B cell (primary cell): ENCODE data around the gene UGT1A6. TPM values are rescaled to one million over a fixed set of nuclear protein-coding genes. Genes with fewer than 3 reads are reported as not detected.

Experiments used
- ATAC-seq: fragments of 200-7000 bp; cut with Tn5 transposase; one replicate; pipeline ENCODE4 v1.10.0; 2021; ENCODE audit warnings: low read depth, mild to moderate bottlenecking, moderate number of reproducible peaks, moderate library complexity
- CTCF ChIA-PET: fragments of 350-600 bp; sonication (Branson Sonifier 250); formaldehyde crosslinking; loops from one replicate; lab custom pipeline; 2021; ENCODE audit warnings: antibody characterized with exemption, inconsistent platforms; lab: Charles Lee
- POLR2A ChIA-PET: fragments of 350-600 bp; sonication (Branson Sonifier 250); formaldehyde crosslinking; loops from one replicate; lab custom pipeline; 2021; ENCODE audit warnings: antibody characterized with exemption; lab: Charles Lee
- DNase-seq: peaks from one replicate; pipeline ENCODE4 v3.0.0; 2013
- H2AFZ ChIP-seq: 2 replicates; pipeline ENCODE4 v1.6.1; 2012; ENCODE audit warnings: mild to moderate bottlenecking, low read depth, low read length; ENCODE audit not compliant: insufficient read depth, poor library complexity, severe bottlenecking
- H3K27ac ChIP-seq, 2 donors: 1 replicate in 1 of 2; 2 replicates in 1 of 2; pipeline ENCODE4 v1.5.1; 2012 to 2013; ENCODE audit warnings: low read length in 2 of 2, mild to moderate bottlenecking in 2 of 2, moderate library complexity in 1 of 2
- H3K27me3 ChIP-seq, 4 experiments: fragments of 200-600 bp in 1 of 4; sonication (generic) in 1 of 4; replicated peaks in 1 of 4; 1 replicate in 2 of 4; 2 replicates in 2 of 4; pipeline versions ENCODE4 v1.6.1 to v1.7.0; 2013 to 2016; ENCODE audit warnings: low read length in 3 of 4, mild to moderate bottlenecking in 2 of 4, mixed read lengths in 1 of 4, moderate library complexity in 1 of 4; ENCODE audit not compliant: insufficient read depth in 4 of 4, control insufficient read depth in 3 of 4; ENCODE audit errors: control extremely low read depth in 1 of 4
- H3K36me3 ChIP-seq, 2 experiments: replicated peaks in 1 of 2; 1 replicate in 1 of 2; 2 replicates in 1 of 2; pipeline versions ENCODE4 v1.6.1 to v1.7.1; 2013; ENCODE audit warnings: low read length in 1 of 2; ENCODE audit not compliant: insufficient read depth in 2 of 2, control insufficient read depth in 1 of 2; ENCODE audit errors: control extremely low read depth in 1 of 2, extremely low read depth in 1 of 2
- H3K4me1 ChIP-seq, 2 donors: fragments of 200-600 bp in 1 of 2; sonication (generic) in 1 of 2; 1 replicate in 1 of 2; 2 replicates in 1 of 2; pipeline versions ENCODE4 v1.5.1 to v1.6.1; 2013 to 2017; ENCODE audit warnings: low read length in 2 of 2; ENCODE audit not compliant: control insufficient read depth in 2 of 2, insufficient read depth in 2 of 2
- H3K4me2 ChIP-seq: replicated peaks from 2 replicates; pipeline ENCODE3; 2012; ENCODE audit warnings: mild to moderate bottlenecking, low read depth, low read length; ENCODE audit not compliant: poor library complexity, severe bottlenecking
- H3K4me3 ChIP-seq, 5 experiments: fragments of 200-600 bp in 1 of 5; sonication (generic) in 1 of 5; 1 replicate in 3 of 5; 2 replicates in 2 of 5; pipeline versions ENCODE4 v1.5.1 to v1.7.0; 2011 to 2016; ENCODE audit warnings: low read length in 4 of 5, mild to moderate bottlenecking in 4 of 5, low read depth in 2 of 5, control low read depth in 1 of 5, moderate library complexity in 1 of 5; ENCODE audit not compliant: insufficient read depth in 1 of 5; ENCODE audit errors: control extremely low read depth in 1 of 5, extremely low read depth in 1 of 5
- H3K79me2 ChIP-seq: fragments of 200-600 bp; sonication (generic); one replicate; pipeline ENCODE4 v1.6.0; 2016; ENCODE audit warnings: low read length; ENCODE audit not compliant: control insufficient read depth, insufficient read depth
- H3K9ac ChIP-seq: fragments of 200-600 bp; sonication (generic); 2 replicates; pipeline ENCODE4 v1.6.1; 2017; ENCODE audit warnings: mild to moderate bottlenecking, low read length, moderate library complexity
- H3K9me3 ChIP-seq, 3 donors: one replicate each; pipeline versions ENCODE4 v1.6.1 to v1.7.1; 2013; ENCODE audit warnings: low read length in 2 of 3; ENCODE audit not compliant: control insufficient read depth in 2 of 3, insufficient read depth in 1 of 3; ENCODE audit errors: control extremely low read depth in 1 of 3
- H4K20me1 ChIP-seq: 2 replicates; pipeline ENCODE4 v1.6.0; 2012; ENCODE audit warnings: mild to moderate bottlenecking, low read length; ENCODE audit not compliant: insufficient read depth, control insufficient read depth, poor library complexity, severe bottlenecking
- H3K27ac Mint-ChIP-seq: one replicate; pipeline ENCODE4 v1.8.0; 2021; ENCODE audit warnings: mixed read lengths
- H3K27me3 Mint-ChIP-seq: one replicate; pipeline ENCODE4 v1.8.0; 2021; ENCODE audit warnings: mixed read lengths
- H3K4me1 Mint-ChIP-seq: one replicate; pipeline ENCODE4 v1.8.0; 2021; ENCODE audit warnings: mixed read lengths
- H3K4me3 Mint-ChIP-seq: one replicate; pipeline ENCODE4 v1.8.0; 2021; ENCODE audit warnings: mixed read lengths
- H3K9me3 Mint-ChIP-seq: one replicate; pipeline ENCODE4 v1.8.0; 2022; ENCODE audit warnings: mixed read lengths; ENCODE audit not compliant: insufficient read depth
- EZH2 ChIP-seq: IDR thresholded peaks from 2 replicates; pipeline ENCODE4 v1.6.1; 2012; ENCODE audit warnings: borderline replicate concordance, low read depth, mild to moderate bottlenecking, moderate library complexity, low read length; ENCODE audit not compliant: insufficient read depth, poor library complexity, severe bottlenecking
- WGBS: methylation state at CpG from one replicate; pipeline ENCODE4 v1.1.5; 2013; ENCODE audit warnings: missing lambda C conversion rate; ENCODE audit not compliant: insufficient coverage; 5-methylcytosine and 5-hydroxymethylcytosine counted together
- intact Hi-C: fragments of 100-400 bp; cut with micrococcal nuclease; formaldehyde crosslinking; loops from one replicate; pipeline ENCODE4 v1.10.0; 2022
- polyA plus RNA-seq: library from polyadenylated mRNA; depleted of rRNA; stranded (reverse); fragments of >200 nt; gene quantifications from 2 replicates; pipeline ENCODE4 v1.2.3, GENCODE V29; 2012
- total RNA-seq, 2 donors: library from RNA; stranded (reverse); fragments of 120-200 nt in 1 of 2; gene quantifications; 1 replicate in 1 of 2; 2 replicates in 1 of 2; pipeline versions ENCODE4 v1.2.3 to v1.2.4, GENCODE V29; 2013 to 2022
- TF ChIP-seq, protein P1 (sequence below): fragments of 200-600 bp; IDR thresholded peaks from one replicate; pipeline ENCODE4 v1.8.0; 2022; ENCODE audit warnings: antibody characterized with exemption, mild to moderate bottlenecking

The UGT1A6 gene
- total and polyA plus RNA-seq, 2 donors (not counting 1 experiment from before 2014, with no cell fraction given): not detected

DNA sequence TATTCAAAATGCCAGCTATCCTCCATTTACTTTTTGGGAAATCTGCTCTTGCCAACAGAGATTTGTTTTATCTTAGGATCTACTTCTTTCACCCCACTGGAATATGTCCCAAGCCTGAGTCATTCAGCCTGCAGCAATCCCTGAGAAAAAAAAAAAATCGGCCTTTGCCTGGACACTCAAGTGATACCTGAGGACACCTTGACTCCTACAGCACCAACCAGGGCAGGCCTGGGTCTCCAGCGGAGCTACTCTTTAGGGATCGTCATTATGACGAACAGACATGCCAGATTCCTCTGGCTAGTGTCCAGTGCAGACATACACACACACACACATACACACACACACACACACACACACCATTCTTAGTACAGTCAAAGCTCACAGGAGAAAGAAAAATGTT lies 2.2 kb upstream of the UGT1A6 start:
- ATAC-seq: no peak
- Histone ChIP-seq H3K4me1 (no peaks in the 10 kb centered on the region), H3K9me3 (no peaks in the 10 kb centered on the region), H3K4me3 (no peak overlapping the region), H3K9ac (no peak overlapping the region), H3K79me2 (no peaks in the 10 kb centered on the region), H4K20me1 (no peaks in the 10 kb centered on the region), H2AFZ (no peak overlapping the region), H3K36me3 (no peaks in the 10 kb centered on the region), H3K4me2 (no peak overlapping the region), H3K27ac (no peak overlapping the region), H3K27me3 (peaks cover 0 to 4% (median 0%) of the 10 kb centered on the region in 4 experiments)
- ChIA-PET CTCF (no interaction called here), POLR2A (no interaction called here)
- no peak overlapping the region for H3K4me3 Mint-ChIP-seq
- H3K27me3 Mint-ChIP-seq: peaks cover 15% of the 10 kb centered on the region
- no peak for DNase-seq
- no peak overlapping the region for H3K27ac Mint-ChIP-seq
- no peak for TF ChIP-seq EZH2
- TF ChIP-seq, protein P1, sequence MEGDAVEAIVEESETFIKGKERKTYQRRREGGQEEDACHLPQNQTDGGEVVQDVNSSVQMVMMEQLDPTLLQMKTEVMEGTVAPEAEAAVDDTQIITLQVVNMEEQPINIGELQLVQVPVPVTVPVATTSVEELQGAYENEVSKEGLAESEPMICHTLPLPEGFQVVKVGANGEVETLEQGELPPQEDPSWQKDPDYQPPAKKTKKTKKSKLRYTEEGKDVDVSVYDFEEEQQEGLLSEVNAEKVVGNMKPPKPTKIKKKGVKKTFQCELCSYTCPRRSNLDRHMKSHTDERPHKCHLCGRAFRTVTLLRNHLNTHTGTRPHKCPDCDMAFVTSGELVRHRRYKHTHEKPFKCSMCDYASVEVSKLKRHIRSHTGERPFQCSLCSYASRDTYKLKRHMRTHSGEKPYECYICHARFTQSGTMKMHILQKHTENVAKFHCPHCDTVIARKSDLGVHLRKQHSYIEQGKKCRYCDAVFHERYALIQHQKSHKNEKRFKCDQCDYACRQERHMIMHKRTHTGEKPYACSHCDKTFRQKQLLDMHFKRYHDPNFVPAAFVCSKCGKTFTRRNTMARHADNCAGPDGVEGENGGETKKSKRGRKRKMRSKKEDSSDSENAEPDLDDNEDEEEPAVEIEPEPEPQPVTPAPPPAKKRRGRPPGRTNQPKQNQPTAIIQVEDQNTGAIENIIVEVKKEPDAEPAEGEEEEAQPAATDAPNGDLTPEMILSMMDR: no peak
- H3K4me1 Mint-ChIP-seq: no peaks in the 10 kb centered on the region
- no peaks in the 10 kb centered on the region for H3K9me3 Mint-ChIP-seq
- WGBS: 92% methylated on average over 3 of the region's 4 CpGs
- intact Hi-C loops: no loop called here

DNA sequence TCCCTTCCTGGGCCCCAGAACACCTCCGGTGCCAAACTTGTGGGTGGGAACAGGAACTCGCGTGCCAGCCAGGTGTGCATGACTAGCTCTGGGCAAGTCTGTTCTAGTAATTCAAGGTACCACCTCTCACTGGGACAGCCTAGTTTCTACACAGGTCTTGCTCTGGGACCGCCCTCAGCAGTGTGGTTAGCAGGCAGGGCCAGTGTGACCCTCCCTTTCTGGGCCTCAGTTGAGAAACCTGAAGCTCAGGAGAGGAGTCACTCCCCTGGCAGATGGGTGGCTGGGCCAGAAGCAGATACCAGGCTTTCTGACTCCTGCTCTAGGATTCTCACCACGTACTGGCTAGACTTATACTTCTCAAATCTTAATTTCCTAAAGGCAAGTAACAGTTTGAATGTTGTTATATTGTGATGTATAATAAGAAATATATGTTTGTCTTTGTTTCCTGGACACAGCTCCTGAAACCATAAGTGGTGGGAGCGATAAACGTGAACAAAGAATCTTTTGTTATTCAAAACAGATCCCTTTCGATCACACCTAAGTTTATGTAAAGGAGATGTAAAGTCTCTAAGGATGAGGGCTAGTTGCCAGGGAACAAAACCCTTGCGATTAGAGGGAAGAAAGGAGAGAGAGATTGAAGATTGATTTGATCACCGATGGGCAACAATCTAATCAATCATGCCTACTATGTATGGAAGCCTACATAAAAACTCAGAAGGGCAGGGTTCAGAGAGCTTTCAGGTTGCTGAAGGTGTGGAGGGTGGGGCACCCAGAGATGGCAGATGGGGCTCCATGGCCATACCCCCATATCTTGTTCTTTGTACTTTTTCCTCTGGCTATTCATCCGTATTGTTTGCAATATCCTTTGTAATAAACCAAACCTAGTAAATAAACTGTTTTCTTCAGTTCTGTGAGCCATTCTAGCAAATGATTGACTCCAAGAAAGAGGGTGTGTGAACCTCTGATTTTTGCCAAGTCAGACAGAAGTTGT lies 952 bp upstream of the UGT1A6 start:
- Histone ChIP-seq H3K4me3 (no peak overlapping the region), H3K27me3 (peaks cover 0 to 4% (median 0%) of the 10 kb centered on the region in 4 experiments), H3K79me2 (no peaks in the 10 kb centered on the region), H3K4me1 (no peaks in the 10 kb centered on the region), H4K20me1 (no peaks in the 10 kb centered on the region), H3K9ac (no peak overlapping the region), H3K27ac (no peak overlapping the region), H3K36me3 (no peaks in the 10 kb centered on the region), H2AFZ (no peak overlapping the region), H3K4me2 (no peak overlapping the region), H3K9me3 (no peaks in the 10 kb centered on the region)
- whole genome bisulfite sequencing: 76% methylated on average over 4 of the region's 11 CpGs
- ChIA-PET CTCF (no interaction called here), POLR2A (no interaction called here)
- TF ChIP-seq EZH2: no peak
- TF ChIP-seq, protein P1: no peak
- ATAC-seq (no peak), DNase-seq (no peak)
- intact Hi-C loops: no loop called here
- no peaks in the 10 kb centered on the region for H3K4me1 Mint-ChIP-seq
- H3K27me3 Mint-ChIP-seq: peaks cover 15% of the 10 kb centered on the region
- no peak overlapping the region for H3K27ac Mint-ChIP-seq
- no peaks in the 10 kb centered on the region for H3K9me3 Mint-ChIP-seq
- no peak overlapping the region for H3K4me3 Mint-ChIP-seq
